NCI-H1105 treated with DMSO at 0.1 percent for 48 hours (cell line): ENCODE measurements around the gene MPI.
A peak's percentile ranks its signal among the peaks of the same experiment; 100 is the strongest.

Experiments used
- DNase-seq: peaks from one replicate; lab custom pipeline; 2025; lab: John Stamatoyannopoulos, UW

The MPI gene, protein sequence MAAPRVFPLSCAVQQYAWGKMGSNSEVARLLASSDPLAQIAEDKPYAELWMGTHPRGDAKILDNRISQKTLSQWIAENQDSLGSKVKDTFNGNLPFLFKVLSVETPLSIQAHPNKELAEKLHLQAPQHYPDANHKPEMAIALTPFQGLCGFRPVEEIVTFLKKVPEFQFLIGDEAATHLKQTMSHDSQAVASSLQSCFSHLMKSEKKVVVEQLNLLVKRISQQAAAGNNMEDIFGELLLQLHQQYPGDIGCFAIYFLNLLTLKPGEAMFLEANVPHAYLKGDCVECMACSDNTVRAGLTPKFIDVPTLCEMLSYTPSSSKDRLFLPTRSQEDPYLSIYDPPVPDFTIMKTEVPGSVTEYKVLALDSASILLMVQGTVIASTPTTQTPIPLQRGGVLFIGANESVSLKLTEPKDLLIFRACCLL

DNA sequence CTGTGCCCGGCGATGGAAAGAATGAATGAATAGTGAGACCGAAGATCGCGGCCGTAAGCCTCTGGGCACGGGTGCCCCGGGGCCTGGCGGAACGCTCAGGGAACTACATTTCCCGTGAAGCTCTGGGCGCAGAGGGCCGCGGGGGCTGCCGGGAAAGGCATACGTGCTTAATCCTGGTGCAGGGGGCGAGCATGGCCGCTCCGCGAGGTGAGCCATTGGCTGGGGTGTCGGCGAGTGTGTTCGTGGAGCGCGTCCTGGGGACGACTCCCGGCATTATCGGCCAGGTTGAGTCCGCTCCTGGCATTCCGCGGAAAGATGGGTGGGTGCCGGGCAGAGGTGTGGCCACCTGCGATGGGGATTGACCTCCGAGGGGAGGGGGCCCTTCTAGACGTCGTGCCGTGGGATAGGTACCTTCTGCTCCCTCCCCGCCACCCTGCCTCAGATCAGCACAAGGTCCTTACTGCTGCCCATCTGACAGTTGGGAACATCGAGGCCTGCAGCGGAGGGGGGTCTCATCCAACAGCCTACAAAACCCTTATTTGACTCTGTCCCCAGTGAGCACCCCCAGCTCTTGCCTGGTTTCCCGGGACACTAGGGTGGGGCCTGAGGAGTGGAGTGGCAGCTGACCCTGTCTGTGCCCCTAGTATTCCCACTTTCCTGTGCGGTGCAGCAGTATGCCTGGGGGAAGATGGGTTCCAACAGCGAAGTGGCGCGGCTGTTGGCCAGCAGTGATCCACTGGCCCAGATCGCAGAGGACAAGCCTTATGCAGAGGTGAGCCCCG, at the start of gene MPI:
TSS of gene MPI (plus strand) at position 160 of the 782 bp plus-strand sequence. CDS start at position 192, 32 bp downstream.
- DNase-seq, result peak; percentile 64

DNA sequence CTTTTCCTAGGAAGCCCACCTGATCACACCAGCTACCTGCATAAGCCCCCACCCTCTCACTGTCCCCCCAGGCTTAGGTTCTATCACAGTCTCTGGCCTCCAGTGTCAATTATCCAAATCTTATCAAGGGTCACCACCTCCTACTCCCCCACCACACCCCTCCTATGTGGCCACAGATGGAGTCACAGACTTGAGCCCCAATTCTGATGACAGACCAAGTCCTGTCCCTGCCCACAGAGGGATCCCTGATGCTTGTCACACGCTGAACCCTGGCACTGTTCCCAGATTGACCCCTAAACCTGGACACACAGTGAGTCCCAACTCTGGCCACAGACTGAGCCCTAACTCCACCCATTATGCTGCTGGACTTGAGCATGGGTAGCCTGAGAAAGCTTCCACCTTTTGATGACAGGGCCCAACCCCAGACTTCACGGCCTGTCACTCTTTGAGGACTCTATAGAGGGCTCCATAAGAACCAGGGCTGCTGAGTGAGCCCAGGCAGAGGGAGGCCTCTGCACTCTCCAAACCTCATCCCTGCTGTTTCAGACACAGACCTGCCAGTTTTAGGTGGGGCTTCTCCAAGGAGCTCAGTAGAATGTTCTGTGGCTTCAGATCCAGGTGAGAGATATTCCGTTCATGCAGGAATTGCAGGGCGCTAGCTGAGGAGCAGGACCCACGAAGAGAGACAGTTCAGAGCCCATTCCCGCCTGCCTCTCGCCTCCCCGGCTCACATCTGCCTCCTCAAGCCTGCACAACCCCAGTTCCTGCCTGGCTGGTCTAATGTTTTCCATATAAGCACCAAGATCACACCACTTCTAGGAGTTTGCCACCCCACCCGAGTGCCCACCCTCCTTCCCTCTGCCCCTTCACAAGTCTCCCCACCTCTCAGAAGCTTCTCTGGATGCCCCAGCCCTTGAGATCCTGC, 48.7 kb upstream of the MPI start:
- no peak for DNase-seq

DNA sequence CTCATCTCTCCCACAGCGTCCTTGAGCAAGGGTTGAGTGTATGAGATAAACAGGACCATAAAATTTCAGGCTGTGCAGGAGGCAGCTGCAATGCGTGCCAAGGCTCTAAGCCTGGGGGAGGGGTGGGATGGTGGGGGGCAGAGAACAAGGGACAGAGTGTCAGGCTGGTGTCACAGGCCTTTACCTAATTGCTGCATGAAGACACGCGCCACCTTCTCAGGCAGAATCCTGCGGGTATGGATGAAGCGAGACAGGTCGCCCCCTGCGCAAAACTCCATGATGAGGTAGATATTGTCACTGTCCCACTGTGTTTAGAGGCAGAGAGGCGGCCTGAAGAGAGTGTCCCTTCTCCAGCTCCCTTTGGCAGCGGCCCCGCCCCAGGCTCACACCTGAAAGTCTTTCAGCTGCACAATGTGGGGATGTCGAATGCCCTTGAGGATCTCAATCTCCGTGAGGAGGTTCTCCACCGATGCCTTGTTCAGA, 47.9 kb upstream of the MPI start:
- DNase-seq, result no peak

DNA sequence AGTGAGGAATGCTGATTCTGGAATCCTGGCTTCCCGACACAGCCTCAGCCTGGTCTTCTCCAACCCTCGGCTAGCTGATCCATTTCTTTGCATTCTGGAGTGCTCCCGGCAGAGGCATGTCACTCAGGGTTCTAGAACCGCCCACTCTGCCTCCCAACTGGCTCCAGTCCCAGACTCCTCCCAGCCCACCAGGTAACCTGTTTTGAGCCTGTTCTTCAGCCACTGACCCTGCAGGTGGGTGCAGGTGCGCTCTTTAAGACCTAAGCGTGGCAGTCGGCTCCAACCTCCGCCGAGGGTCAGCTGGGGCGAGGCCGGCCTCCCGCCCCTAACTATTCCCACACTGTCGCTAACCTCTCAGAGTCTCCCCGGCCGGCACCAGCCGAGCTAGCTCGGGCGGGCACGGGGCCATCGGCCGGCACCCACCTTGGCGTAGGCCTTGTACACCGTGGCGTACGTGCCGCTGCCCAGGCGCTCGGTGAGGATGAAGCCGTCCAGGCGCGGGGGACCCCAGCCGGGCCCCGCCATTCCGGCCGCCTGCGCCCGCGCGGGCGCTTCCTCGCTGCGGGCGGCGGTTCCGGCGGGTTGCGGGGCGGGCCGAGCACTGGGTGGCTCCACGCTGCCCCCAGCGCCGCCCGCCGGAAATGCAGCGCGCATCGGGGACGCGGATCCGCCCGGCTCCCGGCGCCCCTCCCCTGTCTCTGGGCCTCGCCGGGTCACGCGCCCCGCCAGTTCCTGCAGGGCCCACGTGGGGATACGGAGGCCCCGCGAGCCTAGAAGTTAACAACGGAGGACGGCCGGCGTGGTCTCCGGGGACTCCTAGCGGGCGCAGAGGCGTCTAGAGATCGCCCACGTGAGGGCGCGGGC, 47.0 kb upstream of the MPI start, which contains the start of gene ULK3:
TSS of gene ULK3 (minus strand) at position 576 of the 864 bp plus-strand sequence. CDS start at position 525, 51 bp downstream.
- peak; percentile 72 for DNase-seq

DNA sequence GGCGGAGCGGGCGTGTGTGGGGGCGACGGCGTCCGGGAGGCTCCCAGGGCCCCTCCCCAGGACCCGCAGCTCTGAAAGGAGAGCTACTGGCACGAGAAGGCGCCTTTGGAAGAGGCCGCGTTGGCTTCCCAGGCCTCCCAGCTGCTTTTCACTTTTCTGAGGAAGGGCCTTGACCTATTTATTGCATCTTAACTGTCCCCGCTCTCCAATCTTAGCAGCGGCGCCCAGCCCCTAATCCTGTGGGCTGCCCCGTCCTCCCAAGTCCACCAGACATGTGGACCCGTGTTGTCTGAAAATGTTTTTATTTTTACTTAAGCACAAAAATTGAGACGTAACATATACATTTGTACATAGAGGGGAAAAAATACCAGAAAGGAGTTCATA, 46.4 kb upstream of the MPI start:
- no peak for DNase-seq

DNA sequence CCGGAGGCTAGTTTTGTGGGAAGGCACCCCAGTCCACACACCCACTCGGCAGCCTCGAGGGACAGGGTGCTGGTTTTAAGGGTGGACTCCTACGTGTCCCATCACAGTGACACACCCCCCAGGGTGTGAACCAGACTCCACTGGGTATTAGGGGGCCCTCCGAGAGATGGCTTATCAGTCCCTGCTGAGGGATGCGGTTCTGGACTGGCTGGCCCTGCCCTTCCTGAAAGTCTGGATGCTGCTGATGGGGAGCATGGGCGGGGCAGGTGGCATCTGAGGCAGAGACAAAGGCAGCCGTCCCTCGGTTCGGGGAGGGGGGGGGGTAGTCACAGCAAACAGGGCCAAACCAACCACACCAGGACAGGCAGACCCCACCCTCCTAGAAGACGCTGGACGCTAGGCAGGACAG, 45.9 kb upstream of the MPI start:
- no peak for DNase-seq

DNA sequence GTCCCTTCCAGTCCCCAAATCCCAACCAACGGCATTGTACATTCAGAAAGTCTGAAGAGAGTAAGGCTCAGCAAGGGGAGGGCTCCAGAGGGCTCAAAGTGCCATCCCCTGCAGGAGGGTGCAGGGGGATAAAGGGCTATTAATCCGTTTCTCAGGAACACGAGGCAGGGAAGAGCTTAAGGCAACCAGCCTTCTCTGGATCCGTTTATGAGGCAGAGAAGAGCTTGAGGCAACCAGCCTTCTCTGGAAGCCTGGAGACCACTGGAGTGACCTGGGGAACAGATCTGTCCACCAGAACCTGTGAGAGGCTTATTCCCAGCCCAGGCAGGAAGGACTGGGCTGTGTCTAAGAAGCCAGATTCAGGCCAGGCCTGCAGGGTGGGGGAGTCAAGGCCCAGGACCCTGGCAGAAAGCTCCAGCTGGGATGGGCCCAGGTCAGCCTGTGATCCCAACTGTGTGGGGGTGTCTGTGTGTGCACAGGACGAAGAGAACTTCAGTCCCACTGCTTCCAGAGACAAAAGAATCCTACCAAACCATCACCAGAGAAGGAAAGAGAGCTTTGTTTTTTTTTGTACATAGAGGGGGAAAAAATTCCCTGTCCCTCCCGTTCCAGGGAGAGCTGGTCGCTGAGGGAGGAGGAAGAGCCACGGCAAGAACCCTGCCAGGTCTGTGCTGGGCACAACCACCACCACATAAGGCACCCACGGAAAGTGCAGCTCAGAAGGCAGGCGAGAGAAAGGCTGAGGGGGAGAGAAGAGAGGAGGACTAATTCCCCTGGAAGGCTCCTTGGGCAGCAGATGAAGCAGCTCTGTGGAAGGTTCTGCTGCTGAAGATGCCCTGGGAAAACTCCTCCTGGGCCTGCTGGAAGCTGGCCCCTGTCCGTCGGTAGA, 45.3 kb upstream of the MPI start:
- no peak for DNase-seq

DNA sequence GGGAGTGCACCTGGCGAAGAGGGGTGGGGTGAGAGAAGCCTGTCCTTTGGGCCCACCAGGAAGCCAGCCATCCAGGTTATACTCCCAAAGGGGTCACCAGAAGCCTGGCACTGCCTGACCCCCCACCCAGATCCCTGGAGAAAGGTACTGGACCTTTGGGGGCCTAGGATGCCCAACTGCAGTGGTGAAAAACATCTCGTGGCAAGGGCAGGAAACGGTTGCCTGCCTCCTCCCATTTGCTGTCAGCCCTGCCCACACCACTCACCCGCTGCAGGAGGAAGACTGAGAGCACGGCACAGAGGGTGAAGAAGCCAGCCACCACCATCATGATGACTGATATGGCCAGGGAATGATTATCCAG, 44.7 kb upstream of the MPI start:
- no peak for DNase-seq

DNA sequence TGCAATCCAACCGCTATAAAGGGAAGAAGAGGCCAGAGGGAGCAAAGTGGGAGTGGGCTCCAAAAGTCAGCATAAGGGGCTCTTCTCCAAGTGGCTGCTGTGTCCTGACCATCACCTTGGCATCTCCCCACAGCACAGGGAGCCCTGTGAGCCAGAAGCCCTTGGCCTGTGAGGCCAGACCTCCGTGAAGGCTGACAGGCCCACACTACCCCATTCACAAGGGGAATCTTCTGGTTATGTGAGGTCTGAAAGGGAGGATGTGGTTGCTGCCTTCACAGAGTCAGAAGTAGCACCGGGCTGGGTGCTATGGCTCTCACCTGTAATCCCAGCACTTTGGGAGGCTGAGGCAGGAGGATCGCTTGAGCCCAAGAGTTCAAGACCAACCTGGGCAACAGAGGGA, 44.3 kb upstream of the MPI start:
- no peak for DNase-seq

DNA sequence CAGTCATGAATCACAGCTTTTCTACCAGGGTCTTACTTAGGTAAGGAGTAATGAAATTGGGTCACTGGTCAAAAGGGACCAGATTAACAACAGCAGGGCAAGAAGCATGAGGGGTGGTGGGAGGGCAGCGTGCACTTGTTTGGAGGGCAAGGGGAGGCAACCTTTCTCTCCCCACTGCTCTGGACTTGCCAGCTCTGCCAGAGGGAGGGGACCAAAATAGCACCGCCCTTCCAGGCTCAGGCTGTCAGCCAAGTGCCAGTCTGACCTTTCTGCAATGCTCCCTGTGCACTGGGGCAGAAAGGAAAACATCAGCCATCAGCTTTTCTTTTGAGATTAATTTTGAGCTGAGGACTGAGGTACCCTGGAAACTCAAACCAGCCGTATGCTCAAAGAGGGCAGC, 42.4 kb upstream of the MPI start:
- DNase-seq, result no peak

DNA sequence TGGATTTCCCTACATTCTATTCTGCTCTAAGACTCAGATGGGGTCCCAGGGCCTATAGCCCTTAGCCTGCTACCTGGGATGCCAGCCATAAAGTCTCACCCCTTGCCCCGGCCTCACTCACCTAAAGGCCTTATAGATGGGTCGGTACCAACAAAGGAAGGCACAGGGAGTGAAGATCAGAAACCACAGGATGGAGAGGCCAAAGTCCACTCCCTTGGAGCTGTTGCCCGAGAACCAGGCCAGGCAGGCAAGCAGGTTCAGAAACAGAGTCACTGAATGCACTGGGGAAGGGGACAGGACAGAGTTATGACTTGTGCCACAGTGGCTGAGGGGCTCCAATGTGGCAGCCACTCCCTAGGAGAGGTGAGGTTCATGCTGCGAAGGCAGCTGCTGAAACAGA, 39.4 kb upstream of the MPI start:
- DNase-seq, result no peak

DNA sequence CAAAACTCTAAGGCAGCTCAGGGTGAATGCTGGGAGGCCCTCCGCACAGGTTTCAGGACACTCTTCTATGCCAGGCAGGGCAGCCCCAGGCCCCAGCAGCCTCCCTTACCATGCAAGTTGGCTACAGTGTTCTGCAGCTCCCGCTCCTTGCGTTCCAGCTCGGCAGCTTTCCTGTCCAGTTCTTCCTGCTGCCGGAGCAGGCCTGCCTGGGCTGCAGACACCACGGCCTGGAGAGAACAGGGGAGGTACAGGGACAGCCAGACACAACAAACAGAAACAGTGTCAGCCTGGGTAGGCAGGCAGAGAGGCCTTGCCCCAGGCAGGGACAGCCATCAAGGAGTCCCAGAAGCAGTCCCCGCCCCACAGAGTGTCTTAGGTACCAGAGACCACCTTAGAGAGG, 37.9 kb upstream of the MPI start:
- no peak for DNase-seq

DNA sequence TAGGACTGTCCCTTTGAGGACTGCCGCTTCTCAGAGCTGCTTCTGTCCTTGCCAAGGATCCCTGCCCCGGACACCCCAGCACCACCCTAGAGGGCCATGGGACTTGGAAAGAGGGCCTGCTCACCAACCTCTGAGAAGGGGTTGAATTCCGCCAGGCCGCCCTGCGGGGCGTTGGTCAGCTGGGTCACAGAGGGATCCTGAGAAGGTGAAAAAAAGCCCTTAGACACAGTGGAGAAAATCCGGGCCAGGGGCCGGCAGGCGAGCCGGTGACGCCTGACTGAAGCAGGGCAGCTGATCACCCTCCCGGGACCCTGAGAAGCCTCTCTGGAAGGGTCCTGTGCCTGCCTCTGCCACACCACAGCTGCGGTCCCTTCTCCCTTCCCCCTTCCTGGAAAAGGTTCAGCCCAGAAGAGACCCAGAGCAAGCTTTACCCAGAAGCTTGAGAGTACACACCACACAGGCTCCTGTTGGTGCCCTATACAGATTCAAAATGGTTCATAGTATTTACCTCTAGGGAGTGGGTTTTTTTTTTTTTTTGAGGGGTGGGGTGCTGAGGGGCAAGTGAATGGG, 35.3 kb upstream of the MPI start:
- DNase-seq, result no peak

DNA sequence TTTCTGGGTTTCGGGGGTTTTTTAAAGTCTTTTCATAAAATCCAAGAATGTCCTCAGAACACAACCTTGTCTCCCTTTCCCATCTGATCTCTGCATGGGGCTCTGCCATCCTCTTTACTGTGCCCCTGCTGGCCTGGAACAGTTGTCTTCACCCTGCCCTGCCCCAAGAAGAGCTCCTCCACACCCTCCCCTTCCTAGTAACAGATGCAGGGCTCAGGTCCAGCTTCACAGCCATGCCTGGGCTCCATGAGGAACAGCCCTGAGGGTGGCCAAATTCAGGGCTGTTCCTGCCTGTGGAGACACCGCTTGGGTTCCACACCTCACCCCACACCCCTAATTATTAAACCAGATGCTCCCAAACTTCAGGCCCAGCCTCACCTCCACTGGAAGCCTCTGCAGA, 34.0 kb upstream of the MPI start:
- DNase-seq, result no peak

DNA sequence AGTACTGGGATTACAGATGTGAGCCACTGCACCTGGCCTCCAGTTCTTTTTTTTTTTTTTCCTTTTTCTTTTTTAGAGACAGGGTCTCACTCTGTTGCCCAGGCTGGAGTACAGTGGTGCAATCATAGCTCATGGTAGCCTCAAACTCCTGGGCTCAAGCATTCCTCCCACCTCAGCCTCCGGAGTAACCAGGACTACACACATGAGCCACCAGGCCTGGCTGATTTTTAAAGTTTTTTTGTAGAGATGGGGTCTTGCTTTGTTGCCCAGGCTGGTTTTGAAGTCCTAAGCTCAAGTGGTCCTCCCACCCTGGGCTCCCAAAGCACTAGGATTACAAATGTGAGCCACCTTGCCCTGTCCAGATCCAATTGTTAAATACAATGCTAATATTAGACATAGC, 33.3 kb upstream of the MPI start:
- DNase-seq, result no peak

DNA sequence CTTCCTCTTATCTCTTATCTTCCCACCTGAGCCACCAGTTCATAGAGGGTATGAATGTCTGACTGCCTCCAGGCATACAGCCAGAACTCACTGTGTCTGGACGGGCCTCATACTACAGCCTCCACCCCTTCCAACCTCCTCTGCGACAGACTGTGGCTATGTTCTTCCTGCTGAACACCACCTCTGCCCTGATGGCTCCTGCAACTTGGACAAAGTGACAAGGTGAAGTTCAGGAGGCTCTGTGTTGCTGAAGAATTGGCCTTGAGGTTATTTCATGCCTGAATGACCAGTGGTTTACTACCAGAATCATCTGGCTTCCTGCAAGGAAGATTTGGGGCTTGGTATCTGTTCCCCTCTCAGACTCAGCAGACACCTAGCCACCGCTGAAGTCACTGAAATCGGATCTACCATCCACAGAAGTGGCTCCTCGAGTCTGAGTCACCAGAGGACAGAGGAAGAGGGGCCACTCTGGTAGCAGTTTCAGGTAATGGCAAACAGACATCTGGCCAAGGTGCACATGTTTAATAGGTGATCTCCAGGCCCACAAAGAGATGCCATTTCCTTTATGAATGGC, 32.7 kb upstream of the MPI start:
- DNase-seq, result no peak

DNA sequence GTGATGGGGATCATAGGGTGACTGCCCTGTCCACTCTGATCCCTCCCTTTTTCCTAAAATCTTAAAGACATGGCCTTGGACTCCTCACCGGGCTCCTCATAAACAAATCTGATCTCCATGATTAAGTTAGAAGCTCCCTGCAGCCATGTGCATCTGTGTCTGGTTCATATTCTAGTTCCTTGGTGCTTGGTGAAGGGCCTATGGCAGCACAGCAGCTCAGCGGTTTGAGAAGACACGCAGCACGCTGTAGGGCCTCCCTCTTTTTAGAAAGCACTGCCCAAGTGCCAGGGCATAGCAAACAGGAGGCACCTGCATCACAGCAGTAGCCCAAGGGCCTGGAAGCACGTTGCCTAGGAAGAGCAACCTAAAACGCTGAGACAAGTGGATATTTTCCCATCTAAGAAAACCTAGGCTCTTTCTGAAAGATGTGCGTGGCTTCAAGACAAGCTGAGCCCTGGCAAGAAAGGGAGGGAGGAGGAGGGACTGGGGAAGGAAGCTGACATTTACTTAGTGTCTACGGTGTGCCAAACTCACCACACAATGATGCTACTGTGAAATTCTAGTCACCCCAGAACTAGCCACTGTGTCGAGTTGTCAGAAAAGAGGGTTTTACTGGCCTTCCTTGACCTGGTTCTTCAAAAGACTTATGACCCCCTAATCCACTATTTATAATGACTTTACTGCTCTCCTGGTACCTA, 32.0 kb upstream of the MPI start:
- DNase-seq, result no peak

DNA sequence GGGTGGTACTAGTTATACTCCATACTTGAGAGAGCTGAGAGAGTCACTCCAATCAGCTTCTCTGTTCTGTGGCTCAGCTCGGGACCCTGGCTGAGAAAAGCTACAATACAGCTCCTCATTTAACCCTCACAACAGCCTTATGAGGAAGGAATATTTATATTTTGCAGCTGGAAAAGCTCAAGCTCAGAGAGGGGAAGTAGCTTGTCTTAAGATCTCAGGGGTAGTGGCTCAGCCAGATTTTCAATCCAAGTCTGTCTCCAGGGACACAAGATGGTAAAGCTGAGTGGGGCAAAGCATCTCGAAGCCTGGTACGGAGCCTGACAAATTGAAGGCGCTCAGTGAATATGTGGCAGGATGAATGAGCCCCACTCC, 31.5 kb upstream of the MPI start:
- DNase-seq, result no peak
